CD4-positive, alpha-beta T cell treated with Interleukin-10 for 1 hour (primary cell): ENCODE results near the gene GRIK4.

Experiments
- DNase-seq: peaks from one replicate; pipeline ENCODE4 v3.0.0-alpha.2; 2020

The GRIK4 gene

GRCh38 chr11:120681434-120682331 is 170.1 kb downstream of the GRIK4 start:
- DNase-seq: no peak

- no peak for DNase-seq
These were observed 170.7 kb downstream of the GRIK4 start for GRCh38 chr11:120682332-120682649.

GRCh38 chr11:120682866-120683265 is 171.3 kb downstream of the GRIK4 start:
- DNase-seq: no peak

- no peak for DNase-seq
These were observed 175.0 kb downstream of the GRIK4 start for GRCh38 chr11:120686516-120686915.

- no peak for DNase-seq
These were observed 176.6 kb downstream of the GRIK4 start for GRCh38 chr11:120688163-120688562.

- no peak for DNase-seq
These were observed 178.2 kb downstream of the GRIK4 start for GRCh38 chr11:120689596-120690275.

GRCh38 chr11:120690406-120690805 is 178.9 kb downstream of the GRIK4 start:
- DNase-seq: no peak

GRCh38 chr11:120694726-120695125 is 183.2 kb downstream of the GRIK4 start:
- no peak for DNase-seq

GRCh38 chr11:120695426-120695825 is 183.9 kb downstream of the GRIK4 start:
- DNase-seq: no peak

- no peak for DNase-seq
These were observed 184.4 kb downstream of the GRIK4 start for GRCh38 chr11:120695939-120696338.

- DNase-seq: no peak
These were observed 185.2 kb downstream of the GRIK4 start for GRCh38 chr11:120696597-120697218.

GRCh38 chr11:120698918-120699317 is 187.4 kb downstream of the GRIK4 start:
- no peak for DNase-seq

GRCh38 chr11:120702656-120703055 is 191.1 kb downstream of the GRIK4 start:
- DNase-seq: no peak

GRCh38 chr11:120703358-120704152 is 192.0 kb downstream of the GRIK4 start:
- DNase-seq: no peak

GRCh38 chr11:120704256-120704750 is 192.8 kb downstream of the GRIK4 start:
- no peak for DNase-seq

- no peak for DNase-seq
These were observed 194.7 kb downstream of the GRIK4 start for GRCh38 chr11:120706257-120706656.

- DNase-seq: no peak
These were observed 195.6 kb downstream of the GRIK4 start for GRCh38 chr11:120707098-120707497.

GRCh38 chr11:120707663-120708062 is 196.1 kb downstream of the GRIK4 start:
- DNase-seq: no peak

GRCh38 chr11:120708511-120709183 is 197.1 kb downstream of the GRIK4 start:
- DNase-seq: no peak

- no peak for DNase-seq
These were observed 198.3 kb downstream of the GRIK4 start for GRCh38 chr11:120709808-120710207.

GRCh38 chr11:120710354-120711131 is 199.0 kb downstream of the GRIK4 start:
- DNase-seq: no peak
